Astrocyte (in vitro differentiated cells and primary cell): ENCODE results near the gene NKAIN2.

Experiments
- CTCF ChIP-seq: IDR thresholded peaks from 2 replicates; pipeline ENCODE4 v1.5.1; 2011; ENCODE audit warnings: low read depth, mild to moderate bottlenecking, inconsistent platforms, low read length, moderate library complexity; ENCODE audit not compliant: insufficient read depth
- EZH2 ChIP-seq: IDR thresholded peaks from 2 replicates; pipeline ENCODE4 v1.6.1; 2012; ENCODE audit warnings: mild to moderate bottlenecking, low read length, inconsistent platforms; ENCODE audit not compliant: insufficient read depth

- TF ChIP-seq EZH2 (no peak), CTCF (no peak)
These were observed 920.0 kb downstream of the NKAIN2 start for GRCh38 chr6:124723671-124724070.
